Keratinocyte (primary cell): Measurements from ENCODE around the gene KIF3A. TPM values are rescaled to one million over a fixed set of nuclear protein-coding genes. Genes with fewer than 3 reads are reported as not detected.

ENCODE experiments used
- DNase-seq: peaks from one replicate; pipeline ENCODE4 v3.0.0-alpha.2; 2011; ENCODE audit warnings: low read depth, missing footprints, low spot score
- FAIRE-seq: peaks from 2 replicates; lab custom pipeline; 2011; peaks lifted over from hg19 to GRCh38; lab: Jason Lieb, UNC
- H2AFZ ChIP-seq: 2 replicates; pipeline ENCODE4 v1.6.0; 2012; ENCODE audit warnings: low read length, control low read depth, inconsistent platforms; ENCODE audit not compliant: control insufficient read depth
- H3K27ac ChIP-seq: 2 replicates; pipeline ENCODE4 v1.5.1; 2011; ENCODE audit warnings: low read length; ENCODE audit not compliant: control insufficient read depth, insufficient read depth
- H3K27me3 ChIP-seq: 3 replicates; pipeline ENCODE4 v1.6.0; 2011; ENCODE audit warnings: low read length; ENCODE audit not compliant: control insufficient read depth, insufficient read depth; ENCODE audit errors: extremely low read depth
- H3K36me3 ChIP-seq, 2 experiments: 2 replicates in 1 of 2; 3 replicates in 1 of 2; pipeline ENCODE4 v1.5.1; 2011; ENCODE audit warnings: low read length in 2 of 2, mild to moderate bottlenecking in 1 of 2; ENCODE audit not compliant: control insufficient read depth in 2 of 2, insufficient read depth in 2 of 2; ENCODE audit errors: extremely low read depth in 1 of 2
- H3K4me1 ChIP-seq: 3 replicates; pipeline ENCODE4 v1.5.1; 2011; ENCODE audit warnings: low read length; ENCODE audit not compliant: control insufficient read depth, insufficient read depth; ENCODE audit errors: extremely low read depth
- H3K4me2 ChIP-seq: 3 replicates; pipeline ENCODE4 v1.6.0; 2011; ENCODE audit warnings: low read depth, low read length; ENCODE audit not compliant: control insufficient read depth, insufficient read depth; ENCODE audit errors: extremely low read depth
- H3K4me3 ChIP-seq, 3 experiments: fragments of 200-600 bp in 1 of 3; sonication (generic) in 1 of 3; 2 replicates in 2 of 3; 3 replicates in 1 of 3; pipeline ENCODE4 v1.5.1; 2011 to 2016; ENCODE audit warnings: low read length in 3 of 3, mild to moderate bottlenecking in 3 of 3, control low read depth in 2 of 3, inconsistent platforms in 1 of 3, low read depth in 1 of 3, mixed read lengths in 1 of 3, mixed run types in 1 of 3, moderate library complexity in 1 of 3; ENCODE audit not compliant: control insufficient read depth in 2 of 3, insufficient read depth in 2 of 3; ENCODE audit errors: extremely low read depth in 1 of 3
- H3K79me2 ChIP-seq: 2 replicates; pipeline ENCODE4 v1.6.0; 2012; ENCODE audit warnings: low read length; ENCODE audit not compliant: control insufficient read depth, insufficient read depth
- H3K9ac ChIP-seq: 3 replicates; pipeline ENCODE4 v1.6.0; 2011; ENCODE audit warnings: low read length; ENCODE audit not compliant: control insufficient read depth, insufficient read depth; ENCODE audit errors: extremely low read depth
- H3K9me1 ChIP-seq: 3 replicates; pipeline ENCODE4 v1.6.0; 2011; ENCODE audit warnings: low read length; ENCODE audit not compliant: control insufficient read depth, insufficient read depth; ENCODE audit errors: extremely low read depth
- H3K9me3 ChIP-seq: 2 replicates; pipeline ENCODE4 v1.5.1; 2012; ENCODE audit warnings: low read depth, low read length; ENCODE audit not compliant: control insufficient read depth
- H4K20me1 ChIP-seq: 3 replicates; pipeline ENCODE4 v1.6.0; 2011; ENCODE audit warnings: low read length; ENCODE audit not compliant: control insufficient read depth, insufficient read depth; ENCODE audit errors: extremely low read depth
- CTCF ChIP-seq, 3 experiments: IDR thresholded peaks in 1 of 3; conservative IDR thresholded peaks in 1 of 3; optimal IDR thresholded peaks in 1 of 3; 2 replicates in 2 of 3; 3 replicates in 1 of 3; pipeline versions ENCODE3 to v1.5.1; 2011; ENCODE audit warnings: low read length in 3 of 3, mild to moderate bottlenecking in 3 of 3, moderate library complexity in 2 of 3, control low read depth in 1 of 3, inconsistent platforms in 1 of 3; ENCODE audit not compliant: insufficient read depth in 2 of 3; ENCODE audit errors: extremely low read depth in 1 of 3
- EZH2 ChIP-seq: IDR thresholded peaks from one replicate; pipeline ENCODE4 v1.6.1; 2012; ENCODE audit warnings: inconsistent platforms, mild to moderate bottlenecking, low read length, moderate library complexity
- dilution Hi-C: fragments of 300-500 bp; cut with MboI; formaldehyde crosslinking; loops from one replicate; pipeline ENCODE4 v1.7.0; 2020; ENCODE audit warnings: low sequenced_read_pairs; ENCODE audit not compliant: extremely low pct_ligation_motif_present
- polyA plus RNA-seq, 5 experiments: library from polyadenylated mRNA; depleted of rRNA in 3 of 5; stranded (reverse) in 3 of 5; stranded (forward) in 1 of 5; unstranded in 1 of 5; fragments of >200 nt; gene quantifications; 1 replicate in 1 of 5; 2 replicates in 3 of 5; 3 replicates in 1 of 5; pipeline versions ENCODE4 v1.2.1 to v1.2.3, GENCODE V29; 2011 to 2012; ENCODE audit warnings: missing spikeins in 2 of 5, low read depth in 1 of 5, low replicate concordance in 1 of 5

KIF3A gene
- polyA plus RNA-seq, 1 donor (not counting 4 experiments of a cell fraction or from before 2014, with no cell fraction given), result 15.4 TPM

GRCh38 chr5:132776131-132776937 lies 39.0 kb upstream of the KIF3A start:
- peaks cover 23% of the 10 kb centered on the region for H3K4me1 ChIP-seq
- TF ChIP-seq EZH2, result no peak
- no peak for TF ChIP-seq CTCF (optimal IDR thresholded peaks at IDR 0.05 in 1 of 3, IDR thresholded peaks at IDR 0.05 in 1 of 3, conservative IDR thresholded peaks at IDR 0.05 in 1 of 3; ENCODE audit: extremely low read depth in 1 of 3, insufficient read depth in 2 of 3, low read length in 3 of 3)

GRCh38 chr5:132775476-132775961 lies 38.2 kb upstream of the KIF3A start:
- peaks cover 23% of the 10 kb centered on the region for H3K4me1 ChIP-seq
- no peaks in the 10 kb centered on the region for H4K20me1 ChIP-seq
- H3K9me3 ChIP-seq, result no peaks in the 10 kb centered on the region
- H3K27ac ChIP-seq, result no peak overlapping the region
- H3K9ac ChIP-seq, result no peak overlapping the region
- peak overlapping the region; percentile 69 to 80 (median 69) for H3K4me3 ChIP-seq
- H3K79me2 ChIP-seq, result peaks cover 46% of the 10 kb centered on the region
- no peak for FAIRE-seq
- no peak for TF ChIP-seq CTCF (optimal IDR thresholded peaks at IDR 0.05 in 1 of 3, IDR thresholded peaks at IDR 0.05 in 1 of 3, conservative IDR thresholded peaks at IDR 0.05 in 1 of 3; ENCODE audit: extremely low read depth in 1 of 3, insufficient read depth in 2 of 3, low read length in 3 of 3)
- TF ChIP-seq EZH2, result no peak
- dilution Hi-C loops, result no loop called here
- H3K36me3 ChIP-seq, result peaks cover 0 to 7% of the 10 kb centered on the region in 2 experiments
- H2AFZ ChIP-seq, result no peak overlapping the region
- no peak for DNase-seq
- peaks cover 2% of the 10 kb centered on the region for H3K9me1 ChIP-seq
- peak overlapping the region; percentile 78 for H3K4me2 ChIP-seq
- no peaks in the 10 kb centered on the region for H3K27me3 ChIP-seq

More at GRCh38 chr5:132776131-132776937, 39.0 kb upstream of the KIF3A start:
- Histone ChIP-seq H3K9ac (peak overlapping the region; percentile 43), H3K79me2 (peaks cover 42% of the 10 kb centered on the region), H4K20me1 (no peaks in the 10 kb centered on the region), H3K9me1 (peaks cover 2% of the 10 kb centered on the region), H3K27me3 (no peaks in the 10 kb centered on the region), H3K9me3 (no peaks in the 10 kb centered on the region), H3K4me2 (peak overlapping the region; percentile 78), H3K27ac (no peak overlapping the region), H3K36me3 (peaks cover 0 to 7% of the 10 kb centered on the region in 2 experiments), H2AFZ (peak overlapping the region; percentile 27), H3K4me3 (peak overlapping the region; percentile 69 to 80 (median 69))
- dilution Hi-C loops, result no loop called here
- FAIRE-seq (no peak), DNase-seq (no peak)
